Measurements from ENCODE around the gene PHETA1.

GRCh38 chr12:111327474-111327873, 41.4 kb downstream of the PHETA1 start:
- TF ChIP-seq CTCF (IDR thresholded peaks at IDR 0.05) (no peak), POLR2A (IDR thresholded peaks at IDR 0.05) (no peak)

All from vagina (tissue), 2 donors.